HUES6 (cell line): Measurements from ENCODE around the gene ZCCHC13.
"Not testable (repeated sequence)": the region's sequence is repeated elsewhere in the genome, so short reads cannot be mapped to it uniquely, and the experiment has no call there.

Experiments
- H3K27ac ChIP-seq: 2 replicates; pipeline ENCODE4 v1.7.0; 2013; ENCODE audit warnings: low read depth, mild to moderate bottlenecking, low read length, inconsistent platforms
- H3K27me3 ChIP-seq: 2 replicates; pipeline ENCODE4 v1.6.1; 2013; ENCODE audit warnings: low read length; ENCODE audit not compliant: control insufficient read depth, insufficient read depth
- H3K36me3 ChIP-seq: 2 replicates; pipeline ENCODE4 v1.6.1; 2013; ENCODE audit warnings: low read length; ENCODE audit not compliant: control insufficient read depth, insufficient read depth
- H3K4me1 ChIP-seq: 2 replicates; pipeline ENCODE4 v1.6.1; 2013; ENCODE audit warnings: low read length; ENCODE audit not compliant: control insufficient read depth, insufficient read depth
- H3K4me3 ChIP-seq: 2 replicates; pipeline ENCODE4 v1.5.1; 2013; ENCODE audit warnings: low read depth, low read length
- H3K9ac ChIP-seq: one replicate; pipeline ENCODE4 v1.6.1; 2013; ENCODE audit warnings: mild to moderate bottlenecking, low read length
- H3K9me3 ChIP-seq: 2 replicates; pipeline ENCODE4 v1.6.1; 2013; ENCODE audit warnings: low read depth, low read length; ENCODE audit not compliant: control insufficient read depth, insufficient read depth

Gene ZCCHC13

GRCh38 chrX:74321191-74321590 is 17.2 kb downstream of the ZCCHC13 start:
- Histone ChIP-seq H3K4me3 (no peak overlapping the region), H3K9ac (no peak overlapping the region), H3K9me3 (0 out of 2 replicates have a peak, but pooled peaks cover 3% of the 10 kb centered on the region), H3K4me1 (peaks cover 22% of the 10 kb centered on the region), H3K36me3 (no peaks in the 10 kb centered on the region), H3K27me3 (peaks cover 5% of the 10 kb centered on the region; the same call in 1 of the 2 replicates), H3K27ac (no peak overlapping the region)

GRCh38 chrX:74324131-74324530 is 20.2 kb downstream of the ZCCHC13 start:
- peaks cover 34% of the 10 kb centered on the region for H3K4me1 ChIP-seq
- H3K27ac ChIP-seq = peak overlapping the region; percentile 76; the same call in 1 of the 2 replicates
- peaks cover 5% of the 10 kb centered on the region; the same call in 1 of the 2 replicates for H3K27me3 ChIP-seq
- peak overlapping the region; percentile 57 for H3K9ac ChIP-seq
- no peaks in the 10 kb centered on the region for H3K36me3 ChIP-seq
- H3K9me3 ChIP-seq = peaks cover 9% of the 10 kb centered on the region; the same call in 1 of the 2 replicates
- no peak overlapping the region for H3K4me3 ChIP-seq

- peaks cover 14% of the 10 kb centered on the region; the same call in 1 of the 2 replicates for H3K9me3 ChIP-seq
- H3K27me3 ChIP-seq = peaks cover 5% of the 10 kb centered on the region; the same call in 1 of the 2 replicates
- H3K36me3 ChIP-seq = no peaks in the 10 kb centered on the region
- H3K4me1 ChIP-seq = peaks cover 34% of the 10 kb centered on the region
- peak overlapping the region; percentile 76 for H3K27ac ChIP-seq
- H3K4me3 ChIP-seq = no peak overlapping the region
- peak overlapping the region; percentile 57 for H3K9ac ChIP-seq
Measured at GRCh38 chrX:74325130-74326059, 21.4 kb downstream of the ZCCHC13 start.

GRCh38 chrX:74338852-74339251 is 34.9 kb downstream of the ZCCHC13 start:
- Histone ChIP-seq H3K9ac (no peak overlapping the region), H3K9me3 (peaks cover 38% of the 10 kb centered on the region; the same call in 1 of the 2 replicates), H3K27me3 (no peaks in the 10 kb centered on the region; the same call in 1 of the 2 replicates), H3K4me3 (no peak overlapping the region), H3K27ac (no peak overlapping the region), H3K4me1 (peaks cover 9% of the 10 kb centered on the region), H3K36me3 (no peaks in the 10 kb centered on the region)

- H3K4me1 ChIP-seq = peaks cover 15% of the 10 kb centered on the region
- no peak overlapping the region for H3K27ac ChIP-seq
- H3K36me3 ChIP-seq = no peaks in the 10 kb centered on the region
- H3K27me3 ChIP-seq = no peaks in the 10 kb centered on the region; the same call in 1 of the 2 replicates
- H3K4me3 ChIP-seq = no peak overlapping the region
- H3K9ac ChIP-seq = no peak overlapping the region
- peaks cover 36% of the 10 kb centered on the region; the same call in 1 of the 2 replicates for H3K9me3 ChIP-seq
Measured at GRCh38 chrX:74340051-74340450, 36.1 kb downstream of the ZCCHC13 start.

GRCh38 chrX:74342211-74342610 is 38.2 kb downstream of the ZCCHC13 start:
- not testable (repeated sequence) for H3K27ac ChIP-seq, H3K27me3 ChIP-seq, H3K4me3 ChIP-seq, H3K36me3 ChIP-seq, H3K9ac ChIP-seq
- H3K4me1 ChIP-seq = peaks cover 21% of the 10 kb centered on the region
- peaks cover 34% of the 10 kb centered on the region; the same call in 1 of the 2 replicates for H3K9me3 ChIP-seq

- Histone ChIP-seq H3K9ac (no peak overlapping the region), H3K27me3 (no peaks in the 10 kb centered on the region; the same call in 1 of the 2 replicates), H3K4me1 (peaks cover 21% of the 10 kb centered on the region), H3K27ac (no peak overlapping the region; the same call in 1 of the 2 replicates), H3K36me3 (no peaks in the 10 kb centered on the region), H3K4me3 (no peak overlapping the region), H3K9me3 (peaks cover 31% of the 10 kb centered on the region; the same call in 1 of the 2 replicates)
Measured at GRCh38 chrX:74343343-74344279, 39.6 kb downstream of the ZCCHC13 start.

- no peaks in the 10 kb centered on the region; the same call in 1 of the 2 replicates for H3K27me3 ChIP-seq
- H3K9ac ChIP-seq = no peak overlapping the region
- H3K4me3 ChIP-seq = no peak overlapping the region
- peaks cover 21% of the 10 kb centered on the region for H3K4me1 ChIP-seq
- H3K36me3 ChIP-seq = no peaks in the 10 kb centered on the region
- H3K9me3 ChIP-seq = peaks cover 25% of the 10 kb centered on the region; the same call in 1 of the 2 replicates
- H3K27ac ChIP-seq = no peak overlapping the region
Measured at GRCh38 chrX:74344280-74344622, 40.3 kb downstream of the ZCCHC13 start.

GRCh38 chrX:74346088-74346487 is 42.1 kb downstream of the ZCCHC13 start:
- H3K27me3 ChIP-seq = no peaks in the 10 kb centered on the region; the same call in 1 of the 2 replicates
- no peak overlapping the region for H3K9ac ChIP-seq
- H3K9me3 ChIP-seq = peaks cover 12% of the 10 kb centered on the region; the same call in 1 of the 2 replicates
- no peaks in the 10 kb centered on the region for H3K36me3 ChIP-seq
- peaks cover 21% of the 10 kb centered on the region for H3K4me1 ChIP-seq
- H3K4me3 ChIP-seq = no peak overlapping the region
- no peak overlapping the region for H3K27ac ChIP-seq

- Histone ChIP-seq H3K9ac (no peak overlapping the region), H3K9me3 (no peaks in the 10 kb centered on the region), H3K4me1 (peaks cover 9% of the 10 kb centered on the region; the same call in 1 of the 2 replicates), H3K27me3 (no peaks in the 10 kb centered on the region; the same call in 1 of the 2 replicates), H3K4me3 (no peak overlapping the region), H3K27ac (no peak overlapping the region), H3K36me3 (no peaks in the 10 kb centered on the region)
Measured at GRCh38 chrX:74349387-74349786, 45.4 kb downstream of the ZCCHC13 start.
